Islet precursor cell (in vitro differentiated cells): ENCODE data around the gene PHOX2B.

ENCODE experiments used
- DNase-seq: peaks from one replicate; pipeline ENCODE4 v3.0.0-alpha.2; 2018

The PHOX2B gene

DNA sequence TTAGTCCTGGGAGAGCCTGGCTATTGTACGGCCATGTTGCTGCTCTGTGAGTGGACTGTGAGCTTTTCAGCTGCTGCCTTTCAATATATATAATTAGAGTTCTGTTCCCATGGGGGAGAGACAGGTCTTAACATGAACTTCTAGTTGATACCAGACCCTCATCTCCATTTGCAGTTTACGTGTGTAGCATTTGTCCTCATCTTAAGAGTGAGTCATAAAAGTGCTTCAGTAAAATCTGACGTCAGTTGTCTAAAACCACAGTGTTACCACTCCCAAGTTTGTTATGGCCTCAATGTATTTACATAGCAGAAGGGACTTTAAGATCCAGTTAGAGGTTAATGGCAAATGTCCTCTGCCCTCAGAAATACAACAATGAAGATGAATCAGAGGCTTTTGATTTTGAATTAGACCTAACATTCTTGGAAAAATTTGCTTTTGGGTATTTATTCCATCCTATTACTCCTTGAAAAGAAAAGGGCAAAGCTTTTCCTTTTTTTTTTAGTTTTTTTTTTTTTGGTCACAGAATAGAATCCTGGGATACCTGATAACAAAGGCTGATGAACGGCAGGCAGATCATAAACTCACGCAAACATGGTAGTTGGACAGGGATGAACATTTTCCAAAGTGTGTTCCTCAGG is 38.6 kb downstream of the PHOX2B start:
- DNase-seq, result no peak

DNA sequence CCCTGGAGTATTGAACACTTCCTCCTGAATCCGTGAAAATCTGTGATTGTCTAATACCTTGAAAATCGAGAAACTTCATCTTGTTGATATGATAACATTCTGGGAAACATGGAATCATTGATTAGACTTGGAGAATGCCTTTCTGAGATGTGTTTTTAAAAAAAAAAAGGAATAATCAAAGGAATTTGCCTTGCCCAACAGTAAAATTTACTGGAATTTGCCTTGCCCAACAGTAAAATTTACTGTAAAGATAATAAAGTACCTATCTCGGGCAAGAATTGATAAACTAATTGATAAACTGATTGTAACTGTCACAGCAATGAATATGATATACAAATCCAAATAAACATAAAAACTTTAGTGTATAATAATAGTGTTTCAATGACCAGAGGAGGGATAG is 44.7 kb downstream of the PHOX2B start:
- no peak for DNase-seq

DNA sequence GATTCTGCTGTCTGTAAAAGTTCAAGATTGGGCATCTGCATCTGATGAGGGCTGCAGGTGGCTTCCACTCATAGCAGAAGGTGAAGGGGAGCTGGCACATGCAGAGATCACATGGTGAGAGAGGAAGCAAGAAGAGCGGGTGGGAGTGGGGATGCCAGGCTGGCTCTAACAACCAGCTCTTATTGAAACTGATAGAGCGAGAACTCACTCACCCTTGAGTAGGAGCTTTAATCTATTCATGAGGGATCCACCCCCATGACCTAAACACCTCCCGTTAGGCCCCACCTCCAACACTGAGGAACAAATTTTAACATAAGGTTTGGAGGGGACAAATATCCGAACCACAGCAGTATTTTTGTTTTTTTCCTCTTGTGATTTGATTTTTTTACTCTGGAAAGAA is 45.8 kb downstream of the PHOX2B start:
- DNase-seq, result no peak

DNA sequence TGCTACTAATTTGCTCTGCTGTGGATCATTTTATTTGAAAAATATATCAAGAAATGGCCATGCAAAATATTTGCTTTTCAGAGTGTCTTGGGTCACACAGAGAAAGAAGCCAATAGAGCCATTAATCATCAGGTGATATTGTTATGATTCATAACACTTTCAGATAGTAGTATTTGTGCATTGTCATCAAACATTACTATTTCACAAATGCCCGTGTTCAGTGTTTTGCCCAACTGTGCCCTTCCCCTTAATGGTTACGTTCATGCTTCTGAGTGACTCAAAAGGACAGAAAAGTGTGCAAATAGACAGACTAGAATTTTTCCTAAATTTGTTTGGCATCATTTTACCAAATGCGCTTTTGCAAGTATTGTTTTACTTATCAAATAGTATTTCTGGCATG is 46.5 kb downstream of the PHOX2B start:
- no peak for DNase-seq

DNA sequence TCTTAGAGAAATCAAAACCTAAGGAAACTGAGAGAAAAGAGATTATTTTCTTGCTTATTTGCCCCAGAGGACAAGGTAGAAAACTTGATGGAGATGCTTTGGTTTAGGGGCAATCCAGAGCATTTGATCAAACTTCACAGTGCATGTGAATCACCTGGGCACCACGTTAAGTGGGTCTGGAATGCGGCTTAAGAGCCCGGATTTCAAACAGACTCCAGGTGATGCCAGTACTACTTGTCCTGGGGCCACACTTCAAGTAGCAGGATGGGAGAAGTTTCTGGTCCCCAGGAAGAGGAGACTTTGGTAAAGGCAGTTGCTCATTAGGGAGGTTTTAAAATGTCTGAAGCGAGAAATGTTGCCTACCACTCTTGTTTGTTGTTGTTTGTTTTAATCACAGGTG is 51.8 kb downstream of the PHOX2B start:
- no peak for DNase-seq

DNA sequence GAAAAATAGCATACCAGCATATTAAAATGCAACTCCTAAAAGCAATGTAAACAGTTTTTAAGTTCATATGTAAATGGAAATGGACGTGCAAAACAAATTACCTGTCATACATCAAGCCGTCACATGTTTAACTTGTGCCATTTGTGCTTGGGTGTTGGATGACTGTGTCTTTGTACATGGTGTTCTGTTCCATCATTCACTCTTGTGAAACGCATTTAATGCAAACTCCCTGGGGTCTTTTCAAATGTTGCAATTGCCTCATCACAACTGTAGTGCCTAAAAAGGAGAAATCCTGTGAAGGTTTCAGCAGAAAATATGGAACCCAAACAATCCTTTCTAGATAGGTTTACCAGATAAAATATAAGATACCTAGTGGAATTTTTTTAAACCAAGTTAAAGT is 52.4 kb downstream of the PHOX2B start:
- DNase-seq, result no peak
